Measurements from ENCODE around the gene MACROD2.

- TF ChIP-seq SUZ12 (IDR thresholded peaks at IDR 0.05; ENCODE audit: extremely low read depth, insufficient read depth, insufficient read length) (no peak), ZNF274 (IDR thresholded peaks at IDR 0.05; ENCODE audit: low read depth, low read length) (no peak)
These were observed 1017.2 kb downstream of the MACROD2 start for GRCh38 chr20:15012566-15012965.
